Activated naive CD4-positive, alpha-beta T cell treated with anti-CD3 and anti-CD28 coated beads for 36 hours (primary cell): Measurements from ENCODE around the gene FOXO6. TPM values are rescaled to one million over a fixed set of nuclear protein-coding genes. Genes with fewer than 3 reads are reported as not detected.

ENCODE experiments used
- CTCF ChIA-PET: fragments of 350-600 bp; sonication (Branson Sonifier 250); formaldehyde crosslinking; loops from one replicate; lab custom pipeline; 2021; ENCODE audit warnings: antibody characterized with exemption; lab: Charles Lee
- DNase-seq: peaks from one replicate; pipeline ENCODE4 v3.0.0-alpha.2; 2020
- H3K27ac Mint-ChIP-seq: one replicate; pipeline ENCODE4 v1.8.0; 2021; ENCODE audit warnings: mild to moderate bottlenecking, mixed read lengths
- H3K27me3 Mint-ChIP-seq: one replicate; pipeline ENCODE4 v1.8.0; 2021; ENCODE audit warnings: low read depth, mixed read lengths
- H3K36me3 Mint-ChIP-seq: one replicate; pipeline ENCODE4 v1.8.0; 2021; ENCODE audit warnings: low read depth, mixed read lengths
- H3K4me1 Mint-ChIP-seq: one replicate; pipeline ENCODE4 v1.8.0; 2021; ENCODE audit warnings: low read depth, mixed read lengths
- H3K4me3 Mint-ChIP-seq: one replicate; pipeline ENCODE4 v1.8.0; 2021; ENCODE audit warnings: mild to moderate bottlenecking, moderate library complexity, mixed read lengths
- H3K9me3 Mint-ChIP-seq: one replicate; pipeline ENCODE4 v1.8.0; 2021; ENCODE audit warnings: mixed read lengths
- intact Hi-C: fragments of 100-400 bp; cut with micrococcal nuclease; formaldehyde crosslinking; loops from one replicate; pipeline ENCODE4 v1.15.1; 2023
- total RNA-seq, 2 experiments: library from RNA; stranded (reverse); gene quantifications; one replicate each; pipeline ENCODE4 v1.2.3, GENCODE V29; 2021

FOXO6 gene
- total RNA-seq, 2 experiments from 2014 or later: 0.15 TPM; not detected in 1

DNA sequence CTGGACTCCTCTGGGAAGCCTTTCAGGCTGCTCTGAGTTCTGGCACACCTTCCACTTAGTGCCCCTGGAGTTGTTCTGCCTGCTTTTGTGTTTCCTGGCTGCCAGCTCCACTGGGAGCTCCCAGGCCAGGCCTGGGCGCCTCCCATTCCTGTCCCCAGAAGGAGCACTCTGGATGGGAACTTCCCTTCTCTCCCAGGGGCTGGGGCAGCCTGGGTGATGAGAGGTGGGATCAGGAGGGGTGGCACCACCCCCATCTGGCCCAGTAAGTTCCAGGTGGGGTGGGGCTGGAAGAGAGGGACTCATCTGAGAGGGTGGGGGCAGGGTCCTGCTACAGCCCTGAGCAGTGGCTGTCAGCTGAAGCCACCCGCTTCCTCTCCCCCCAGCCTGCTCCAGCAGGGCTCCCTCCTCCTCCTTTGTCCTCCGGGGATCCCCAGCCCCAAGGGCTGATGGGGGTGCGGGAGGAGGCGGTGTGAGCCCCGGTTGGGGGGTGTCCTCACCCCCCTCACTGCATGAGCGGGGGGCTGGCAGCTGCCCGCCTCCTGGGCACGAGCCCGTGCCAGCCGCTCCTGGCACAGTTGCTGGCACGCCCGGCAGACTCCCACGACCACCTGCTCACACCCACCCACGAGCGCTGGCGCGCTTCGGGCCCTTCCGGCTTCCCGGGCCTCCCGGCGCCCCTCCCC, 4.7 kb downstream of the FOXO6 start:
- DNase-seq: peak; percentile 56
- Mint-ChIP-seq H3K4me1 (peaks cover 11% of the 10 kb centered on the region), H3K4me3 (peak overlapping the region; percentile 43), H3K9me3 (no peaks in the 10 kb centered on the region), H3K27ac (no peak overlapping the region), H3K27me3 (peaks cover 36% of the 10 kb centered on the region), H3K36me3 (no peaks in the 10 kb centered on the region)
- CTCF ChIA-PET: no interaction called here
- intact Hi-C loops: no loop called here

DNA sequence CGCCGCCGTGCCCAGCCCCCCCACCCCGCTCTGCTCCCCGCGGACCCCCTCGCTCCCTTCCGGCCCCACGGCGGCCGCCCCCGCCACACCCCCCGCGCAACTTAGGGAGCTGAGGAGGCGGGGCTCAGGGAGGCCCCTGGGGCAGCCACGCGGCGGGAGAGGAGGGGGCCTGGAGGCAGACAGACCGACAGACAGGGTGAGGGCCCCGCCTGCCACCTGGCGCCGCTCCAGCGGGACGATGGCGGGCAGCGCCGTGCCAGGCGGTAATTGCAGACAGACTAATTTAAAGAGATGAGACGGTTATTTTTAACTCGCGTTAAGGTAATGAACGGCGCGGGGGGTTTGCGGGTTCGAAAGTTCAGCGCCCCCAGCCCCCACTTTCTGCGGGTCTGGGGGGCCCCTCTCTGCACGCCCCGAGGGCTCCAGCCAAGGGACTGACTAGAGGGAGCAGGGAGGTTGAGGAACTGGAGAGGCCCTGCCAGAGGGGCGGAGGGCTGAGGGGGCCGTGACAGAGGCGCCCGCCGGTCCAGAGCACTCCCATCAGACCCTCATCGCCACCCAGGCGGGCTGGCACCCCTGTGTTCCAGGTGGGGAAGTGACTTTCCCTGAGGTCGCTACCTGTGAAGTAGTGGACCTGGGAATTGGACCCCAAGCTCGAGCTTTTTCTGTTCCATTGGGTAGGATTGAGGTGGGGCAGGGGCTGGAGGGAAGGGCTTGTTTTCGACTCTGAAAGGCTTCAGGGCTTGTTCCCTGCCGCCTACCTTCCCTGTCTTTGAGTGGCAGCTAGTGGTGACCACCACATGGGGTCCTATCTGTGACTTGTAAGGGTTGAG, 5.4 kb downstream of the FOXO6 start:
- H3K27ac Mint-ChIP-seq: no peak overlapping the region
- peaks cover 36% of the 10 kb centered on the region for H3K27me3 Mint-ChIP-seq
- H3K36me3 Mint-ChIP-seq: no peaks in the 10 kb centered on the region
- H3K4me1 Mint-ChIP-seq: peaks cover 11% of the 10 kb centered on the region
- peak; percentile 55 for DNase-seq
- H3K9me3 Mint-ChIP-seq: no peaks in the 10 kb centered on the region
- H3K4me3 Mint-ChIP-seq: peak overlapping the region; percentile 61
- intact Hi-C loops: no loop called here
- CTCF ChIA-PET: interaction anchor here (0.8 to 1.1 kb wide), 2 partner anchors 51 to 54 kb away, joined by 3 read pairs; no protein-coding TSS in a partner anchor

DNA sequence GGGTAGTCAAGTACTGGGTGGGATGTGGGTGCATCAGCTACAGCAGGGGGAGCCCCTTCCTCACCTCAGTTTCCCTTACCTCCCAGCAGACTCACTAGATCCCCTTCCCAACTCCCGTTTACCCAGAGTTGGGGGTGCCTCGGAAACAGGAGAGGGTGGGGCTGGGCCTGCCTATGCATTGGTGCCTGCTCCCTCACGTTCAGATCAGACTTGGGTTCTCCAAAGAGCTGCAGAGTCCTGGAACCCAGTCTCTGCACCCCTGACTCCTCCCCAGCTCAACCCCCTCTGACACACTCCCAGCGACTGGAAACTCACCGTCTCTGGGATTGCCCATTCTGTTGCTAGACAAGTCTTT, 6.0 kb downstream of the FOXO6 start:
- no peak for DNase-seq
- Mint-ChIP-seq H3K36me3 (no peaks in the 10 kb centered on the region), H3K4me1 (peaks cover 11% of the 10 kb centered on the region), H3K27me3 (peaks cover 33% of the 10 kb centered on the region), H3K27ac (no peak overlapping the region), H3K4me3 (peak overlapping the region; percentile 17), H3K9me3 (no peaks in the 10 kb centered on the region)
- intact Hi-C loops: no loop called here
- CTCF ChIA-PET: interaction anchor here (0.8 to 1.1 kb wide), 2 partner anchors 50 to 54 kb away, joined by 3 read pairs; no protein-coding TSS in a partner anchor

DNA sequence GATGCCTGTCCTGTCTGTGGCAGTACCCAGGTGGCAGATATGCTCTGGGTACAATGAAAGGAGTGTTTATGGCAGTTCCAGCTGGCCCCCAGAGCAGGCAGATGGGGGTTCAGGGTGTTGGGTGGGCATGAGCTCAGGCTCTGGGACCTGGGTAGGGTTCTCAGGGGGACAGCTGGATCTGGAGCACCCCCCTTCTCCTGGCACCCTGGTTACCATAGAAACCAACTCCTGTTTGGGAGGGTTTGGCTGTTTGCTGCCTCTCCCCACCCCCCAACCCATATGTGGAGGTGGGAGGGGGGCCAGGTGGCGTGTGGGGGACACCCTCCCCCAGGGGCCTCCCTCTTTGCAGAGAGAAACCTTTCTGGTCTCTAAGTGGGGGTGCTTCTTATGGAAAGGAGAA, 7.1 kb downstream of the FOXO6 start:
- H3K4me3 Mint-ChIP-seq: no peak overlapping the region
- no peak overlapping the region for H3K27ac Mint-ChIP-seq
- peaks cover 11% of the 10 kb centered on the region for H3K4me1 Mint-ChIP-seq
- H3K27me3 Mint-ChIP-seq: peaks cover 23% of the 10 kb centered on the region
- H3K9me3 Mint-ChIP-seq: no peaks in the 10 kb centered on the region
- no peaks in the 10 kb centered on the region for H3K36me3 Mint-ChIP-seq
- DNase-seq: no peak
- intact Hi-C loops: no loop called here
- CTCF ChIA-PET: no interaction called here

DNA sequence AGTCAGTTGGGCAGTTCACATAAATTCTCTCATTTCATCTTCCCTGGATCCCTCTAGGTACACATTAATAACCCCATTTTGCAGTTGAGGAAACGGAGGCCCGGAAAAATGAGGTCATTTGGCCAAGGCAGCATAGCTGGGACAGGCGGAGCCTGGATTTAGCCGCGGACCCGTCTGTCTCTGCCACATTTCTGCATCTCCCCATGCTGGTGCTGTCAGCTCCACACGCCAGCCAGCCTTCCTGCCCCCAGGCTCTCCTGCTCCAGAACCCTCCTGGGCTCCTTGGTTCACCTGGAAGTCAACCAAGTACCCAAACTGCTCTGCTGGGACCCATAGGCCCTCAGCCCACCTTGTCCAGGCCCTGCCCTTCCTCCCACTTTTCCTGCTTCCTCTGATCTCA, 7.6 kb downstream of the FOXO6 start:
- Mint-ChIP-seq H3K36me3 (no peaks in the 10 kb centered on the region), H3K4me1 (peaks cover 11% of the 10 kb centered on the region), H3K27ac (no peak overlapping the region), H3K9me3 (no peaks in the 10 kb centered on the region), H3K27me3 (peaks cover 19% of the 10 kb centered on the region), H3K4me3 (no peak overlapping the region)
- no peak for DNase-seq
- intact Hi-C loops: no loop called here
- CTCF ChIA-PET: no interaction called here

DNA sequence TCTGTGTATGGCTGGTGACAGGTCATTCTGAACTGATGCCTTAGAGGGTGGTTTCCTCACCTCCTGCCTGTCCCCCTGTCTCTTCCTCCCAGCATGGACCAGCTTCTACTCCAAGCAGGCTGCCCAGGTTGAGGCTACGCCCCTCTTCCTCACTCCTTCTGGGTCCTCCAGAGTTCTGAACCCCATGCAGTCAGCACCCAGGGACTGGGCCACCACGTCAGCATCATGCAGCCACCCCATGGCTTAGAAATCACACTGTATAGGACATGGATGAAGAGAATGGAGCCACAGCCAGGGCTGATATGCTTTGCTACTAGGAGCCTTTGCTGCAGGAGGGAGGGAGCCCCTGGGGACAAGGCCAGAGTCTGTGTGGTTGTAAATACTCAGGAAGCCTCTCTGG, 8.3 kb downstream of the FOXO6 start:
- DNase-seq: no peak
- Mint-ChIP-seq H3K36me3 (no peaks in the 10 kb centered on the region), H3K4me1 (peaks cover 11% of the 10 kb centered on the region), H3K4me3 (no peak overlapping the region), H3K27ac (no peak overlapping the region), H3K27me3 (peaks cover 18% of the 10 kb centered on the region), H3K9me3 (no peaks in the 10 kb centered on the region)
- CTCF ChIA-PET: no interaction called here
- intact Hi-C loops: no loop called here

DNA sequence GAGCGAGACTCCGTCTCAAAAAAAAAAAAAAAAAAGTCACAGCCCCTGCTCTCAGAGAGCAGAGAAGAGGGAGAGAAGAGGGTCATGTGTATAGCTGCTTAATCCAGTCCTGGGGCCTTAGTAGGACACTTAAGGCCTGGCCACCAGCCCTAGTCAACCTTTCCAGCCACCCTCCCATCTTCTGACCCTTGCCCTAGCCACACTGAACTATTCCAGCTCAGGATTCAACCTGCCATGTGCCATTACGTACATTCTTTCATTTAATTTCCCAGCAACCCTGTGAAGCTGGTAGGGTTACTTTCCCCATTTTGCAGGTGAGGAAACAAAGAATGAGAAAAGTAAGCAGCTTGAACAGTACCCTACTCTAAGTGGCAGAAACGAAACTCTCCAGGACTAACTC, 9.0 kb downstream of the FOXO6 start:
- peaks cover 8% of the 10 kb centered on the region for H3K4me1 Mint-ChIP-seq
- H3K36me3 Mint-ChIP-seq: no peaks in the 10 kb centered on the region
- H3K4me3 Mint-ChIP-seq: no peak overlapping the region
- CTCF ChIA-PET: interaction anchor here (0.5 to 0.9 kb wide), 2 partner anchors 57 to 103 kb away, joined by 3 read pairs; no protein-coding TSS in a partner anchor
- H3K27me3 Mint-ChIP-seq: peaks cover 18% of the 10 kb centered on the region
- intact Hi-C loops: no loop called here
- DNase-seq: no peak
- no peak overlapping the region for H3K27ac Mint-ChIP-seq
- no peaks in the 10 kb centered on the region for H3K9me3 Mint-ChIP-seq

DNA sequence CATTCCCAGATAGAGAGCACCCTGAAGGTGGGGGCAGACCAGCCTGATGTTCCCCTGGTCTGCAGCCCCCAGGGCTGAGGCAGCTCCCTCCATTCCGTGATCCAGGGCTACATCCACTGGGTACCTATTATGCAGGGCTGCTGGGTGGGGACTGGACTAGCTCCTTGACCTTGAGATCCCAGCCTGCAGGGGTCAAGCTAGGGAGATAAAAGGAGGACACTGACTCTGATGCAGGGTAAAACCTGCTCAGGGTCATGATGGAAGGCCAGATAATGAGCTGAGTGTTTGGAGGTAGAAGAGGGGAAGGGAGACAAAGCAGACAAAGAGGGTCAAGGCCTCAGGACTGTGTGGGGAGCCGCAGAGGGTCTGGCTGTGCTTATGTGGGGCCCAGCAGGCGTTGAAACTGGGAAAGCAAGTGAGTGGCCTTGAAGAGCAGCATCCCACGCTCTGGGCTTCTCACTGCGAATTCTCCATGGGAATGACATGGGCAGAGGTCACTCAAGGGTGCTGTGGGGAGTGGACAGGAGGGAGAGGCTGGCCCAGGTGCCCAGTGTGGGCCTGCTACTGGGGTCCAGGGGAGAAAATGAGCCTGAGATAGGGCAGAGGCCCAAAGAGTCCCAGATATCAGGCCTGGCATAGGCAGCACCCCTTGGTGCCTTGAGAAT, 9.7 kb downstream of the FOXO6 start:
- Mint-ChIP-seq H3K4me1 (peaks cover 6% of the 10 kb centered on the region), H3K27ac (no peak overlapping the region), H3K27me3 (peaks cover 19% of the 10 kb centered on the region), H3K36me3 (no peaks in the 10 kb centered on the region), H3K4me3 (no peak overlapping the region), H3K9me3 (no peaks in the 10 kb centered on the region)
- no peak for DNase-seq
- CTCF ChIA-PET: interaction anchor here (0.9 kb wide), 1 partner anchor 57 kb away, joined by 3 read pairs; no protein-coding TSS in a partner anchor
- intact Hi-C loops: no loop called here

DNA sequence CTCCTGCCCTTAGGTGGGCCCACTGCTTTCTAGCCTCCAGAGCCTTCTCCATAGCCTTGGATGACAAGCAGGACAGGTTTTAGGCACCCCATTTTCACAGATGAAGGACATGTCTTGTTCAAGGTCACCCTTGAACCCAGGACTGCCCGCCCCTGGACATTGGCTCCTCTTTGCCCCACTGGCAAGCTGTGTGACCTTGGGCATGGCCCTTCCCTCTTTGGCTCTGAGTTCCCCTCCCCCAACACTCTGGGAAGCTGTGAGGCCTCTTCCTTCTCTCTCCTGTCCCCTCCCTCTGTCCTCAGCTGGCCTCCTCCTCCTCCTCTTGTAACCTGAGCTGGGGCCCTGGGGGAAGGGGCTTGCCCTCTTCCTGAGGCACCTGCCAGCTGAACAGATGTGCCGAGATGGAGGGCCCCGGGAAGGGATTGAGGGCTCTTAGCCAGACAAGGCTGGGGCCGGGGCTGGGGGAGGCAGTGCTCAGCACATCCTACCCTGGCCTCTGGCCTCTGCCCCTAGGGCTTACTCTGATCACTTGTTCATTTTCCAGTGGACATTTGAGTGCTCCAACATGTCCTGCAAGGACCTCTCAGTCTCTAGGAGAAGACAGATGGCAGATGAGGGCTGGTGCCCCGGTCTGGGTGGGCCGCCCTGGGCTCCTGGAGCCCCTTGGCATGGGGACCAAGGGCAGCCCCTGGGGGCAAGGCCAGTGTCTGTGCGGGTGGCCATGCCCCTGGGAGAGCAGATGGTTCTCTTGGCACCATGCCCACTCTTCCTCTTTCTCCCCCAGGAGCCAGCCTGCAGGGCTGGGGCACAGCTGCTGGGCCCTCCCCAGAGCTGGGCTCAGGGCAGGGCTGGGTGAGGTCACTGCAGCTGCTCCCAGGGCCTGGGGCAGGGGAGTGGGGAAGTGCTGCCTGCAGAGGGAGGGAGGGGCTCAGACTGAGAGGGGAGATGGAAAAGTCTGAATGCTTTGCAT, 10.7 kb downstream of the FOXO6 start:
- Mint-ChIP-seq H3K36me3 (no peaks in the 10 kb centered on the region), H3K4me3 (no peak overlapping the region), H3K27me3 (peaks cover 21% of the 10 kb centered on the region), H3K4me1 (peaks cover 3% of the 10 kb centered on the region), H3K9me3 (no peaks in the 10 kb centered on the region), H3K27ac (no peak overlapping the region)
- intact Hi-C loops: no loop called here
- DNase-seq: no peak
- CTCF ChIA-PET: interaction anchor here (0.7 kb wide), 1 partner anchor 88 kb away, joined by 3 read pairs; no protein-coding TSS in a partner anchor

DNA sequence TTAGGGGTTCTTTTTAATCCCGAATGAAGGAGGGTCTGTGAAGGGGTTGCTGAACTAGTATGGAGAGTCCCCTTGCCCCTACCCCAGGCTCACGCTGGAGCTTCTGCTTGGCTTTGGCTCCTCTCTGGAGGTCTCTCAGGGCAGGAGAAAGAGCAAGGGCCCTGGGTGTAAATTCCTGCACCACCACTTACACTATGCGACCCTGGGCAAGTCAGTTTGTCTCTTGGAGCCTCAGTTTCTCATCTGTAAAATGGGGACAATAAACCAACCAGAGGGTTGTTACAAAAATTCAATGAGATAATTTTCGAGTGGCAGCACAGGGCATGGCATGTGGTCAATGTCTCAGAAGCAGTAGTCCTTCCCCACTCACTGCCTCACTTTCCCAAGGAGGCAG, 11.4 kb downstream of the FOXO6 start:
- Mint-ChIP-seq H3K4me3 (no peak overlapping the region), H3K27ac (no peak overlapping the region), H3K9me3 (no peaks in the 10 kb centered on the region), H3K36me3 (no peaks in the 10 kb centered on the region), H3K27me3 (peaks cover 20% of the 10 kb centered on the region), H3K4me1 (no peaks in the 10 kb centered on the region)
- DNase-seq: no peak
- CTCF ChIA-PET: interaction anchor here (0.7 kb wide), 1 partner anchor 89 kb away, joined by 3 read pairs; no protein-coding TSS in a partner anchor
- intact Hi-C loops: no loop called here

DNA sequence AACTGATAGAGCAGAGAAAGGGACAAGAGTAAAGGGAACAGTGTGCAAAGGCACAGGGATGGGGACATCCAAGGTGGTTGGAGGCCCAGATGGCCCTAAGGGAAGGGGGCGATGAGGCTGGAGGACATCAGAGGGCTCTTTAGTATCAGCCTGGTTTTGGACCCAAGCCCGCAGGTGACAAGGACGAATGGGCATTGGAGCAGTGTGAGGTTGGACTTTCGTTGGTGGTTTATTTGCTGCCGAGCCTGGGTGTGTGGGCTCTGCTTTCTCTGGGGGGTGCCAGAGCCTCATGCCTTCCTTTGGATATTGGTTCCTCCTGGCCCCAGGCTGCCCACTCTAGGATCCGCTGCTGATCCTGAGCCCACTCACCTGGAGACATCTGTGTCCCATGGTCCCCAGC, 12.1 kb downstream of the FOXO6 start:
- Mint-ChIP-seq H3K4me1 (no peaks in the 10 kb centered on the region), H3K36me3 (no peaks in the 10 kb centered on the region), H3K27me3 (peaks cover 20% of the 10 kb centered on the region), H3K27ac (no peak overlapping the region), H3K9me3 (no peaks in the 10 kb centered on the region), H3K4me3 (no peak overlapping the region)
- CTCF ChIA-PET: no interaction called here
- intact Hi-C loops: no loop called here
- no peak for DNase-seq
